Fibroblast of skin of right quadriceps (primary cell): Measurements from ENCODE around the gene ZNRF3.
"Not testable (repeated sequence)": the region's sequence is repeated elsewhere in the genome, so short reads cannot be mapped to it uniquely, and the experiment has no call there.

Experiments used
- DNase-seq: peaks from one replicate; pipeline ENCODE4 v3.0.0-alpha.2; 2013

Gene ZNRF3

DNA sequence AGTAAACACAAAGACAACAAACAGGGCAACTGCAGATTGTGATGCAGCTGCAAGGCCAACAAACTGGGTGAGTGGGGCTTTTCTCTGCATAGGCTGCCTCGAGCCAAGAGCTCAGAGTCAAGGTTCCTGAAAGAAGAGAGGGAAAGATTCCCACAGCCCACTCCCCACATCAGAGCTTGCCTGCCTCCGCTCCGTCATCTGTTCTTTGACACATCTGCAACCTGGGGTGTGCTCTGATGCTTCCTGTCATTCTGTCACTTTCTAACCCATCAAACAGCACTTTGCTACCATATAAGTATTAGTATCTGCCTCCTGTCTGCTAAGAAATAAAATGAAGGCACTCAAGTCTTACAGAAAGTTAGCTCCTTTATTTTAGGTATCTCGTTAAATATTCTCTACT lies 131.4 kb downstream of the ZNRF3 start:
- DNase-seq, result no peak

DNA sequence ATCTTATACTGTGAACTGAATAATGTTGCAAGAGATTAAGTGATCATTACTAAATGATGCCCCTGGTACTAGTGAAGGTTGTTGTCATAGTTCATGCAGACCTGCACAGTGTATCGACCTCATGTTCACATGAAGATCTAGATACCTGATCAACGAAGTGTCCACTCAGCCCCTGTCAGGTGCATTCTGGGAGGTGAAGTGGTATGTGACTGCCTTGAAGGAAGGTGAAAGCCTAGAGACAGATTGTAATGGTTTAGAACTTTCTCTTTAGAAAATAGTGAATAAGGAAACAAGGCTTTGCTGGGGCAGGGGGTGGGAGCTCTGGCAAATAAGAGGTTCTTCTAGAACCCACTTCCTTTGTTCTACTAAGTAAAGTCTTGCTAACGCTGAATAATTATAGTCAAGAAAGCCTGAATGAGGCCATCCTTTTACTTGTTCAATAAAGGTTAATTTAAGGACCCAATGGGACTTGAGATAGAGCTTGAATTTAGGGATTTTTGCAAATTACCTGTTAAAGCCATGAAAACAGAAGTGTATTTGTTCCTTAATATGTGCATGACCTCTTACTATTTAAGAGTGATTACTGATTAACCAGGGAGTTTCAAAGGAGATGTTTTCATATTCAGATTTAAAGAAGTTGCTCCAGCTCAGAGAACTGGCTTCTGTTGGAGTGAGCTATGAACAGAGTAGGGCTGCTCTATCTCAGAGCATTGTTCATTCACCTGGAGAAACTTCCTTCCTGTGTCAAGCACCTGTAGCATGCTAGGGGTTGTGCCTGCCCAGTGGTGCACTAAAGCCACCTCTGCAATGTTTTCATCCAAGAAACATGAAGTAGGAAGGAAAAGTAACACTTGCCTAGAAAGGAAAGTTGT lies 132.9 kb downstream of the ZNRF3 start:
- no peak for DNase-seq

DNA sequence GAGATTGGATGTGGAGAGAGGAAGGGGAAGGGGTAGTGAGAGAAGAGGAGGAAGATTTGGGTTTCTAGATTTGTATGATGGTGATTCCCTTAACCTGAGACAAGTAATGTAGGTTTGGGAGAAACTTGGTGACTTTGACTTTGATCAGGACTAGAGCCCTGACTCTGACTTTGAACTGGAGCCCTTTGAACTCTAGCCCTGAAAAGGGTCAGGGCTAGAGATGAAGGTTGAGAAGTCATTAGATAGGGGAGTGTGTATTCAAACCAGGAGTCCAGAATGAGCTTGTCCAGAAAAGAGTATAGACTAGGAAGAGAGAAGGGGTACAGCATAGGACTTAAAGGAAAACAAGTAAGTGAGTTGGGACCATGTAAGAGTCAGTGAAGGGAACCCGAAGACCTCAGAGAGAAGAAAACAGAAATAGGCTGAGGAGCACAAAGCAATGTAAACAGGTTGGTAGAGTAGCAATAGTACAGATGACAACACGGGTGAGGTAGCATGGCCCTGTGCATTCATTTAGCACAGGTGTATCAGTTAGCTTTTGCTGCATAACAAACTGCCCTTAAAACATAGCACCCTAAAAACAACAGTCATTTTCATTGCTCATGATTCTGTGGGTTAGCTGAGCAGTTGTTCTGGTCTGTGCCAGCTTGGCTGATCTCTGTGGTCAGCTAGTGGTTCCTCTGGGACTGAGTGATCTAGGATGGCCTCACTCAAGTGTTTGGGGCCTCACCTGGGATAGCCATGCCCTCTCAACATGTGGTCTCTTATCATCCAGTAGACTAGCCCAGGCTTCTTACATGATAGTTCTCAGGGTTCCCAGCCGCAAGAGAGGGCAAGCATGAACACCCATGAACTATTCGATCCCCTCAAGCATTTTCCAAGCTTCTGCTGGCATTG lies 135.2 kb downstream of the ZNRF3 start:
- no peak for DNase-seq

DNA sequence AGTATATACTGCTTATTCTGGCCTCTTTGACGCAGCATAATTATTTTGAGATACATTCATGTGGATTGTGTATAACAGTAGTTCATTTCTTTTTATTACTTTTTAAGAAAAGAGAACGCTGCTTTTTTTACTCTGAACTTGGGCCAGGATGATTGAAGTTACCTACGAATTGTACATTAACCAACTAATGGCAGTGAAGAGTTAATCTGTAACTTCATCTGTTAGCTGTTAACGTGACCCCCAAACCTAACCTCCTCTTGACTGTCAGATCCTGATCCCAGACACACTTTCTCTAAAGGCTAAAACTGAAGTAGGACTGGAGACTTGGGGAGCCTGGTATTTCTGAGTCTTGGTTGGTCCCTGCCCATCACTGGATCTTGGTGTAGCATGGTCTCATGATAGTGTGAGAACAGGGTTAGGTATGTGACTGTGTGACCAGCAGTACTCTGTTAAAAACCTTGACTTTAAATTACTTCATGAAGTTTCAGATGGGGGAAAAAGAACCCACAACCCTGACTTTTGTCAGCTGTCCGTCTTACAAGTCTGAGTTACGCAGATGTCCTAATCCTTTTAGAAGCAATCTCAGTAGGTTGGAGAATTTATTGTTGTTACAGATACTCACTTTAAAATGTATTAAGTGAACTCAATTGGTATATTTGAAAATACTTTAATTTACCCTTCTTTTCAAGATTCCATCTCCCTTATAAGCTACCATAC lies 138.9 kb downstream of the ZNRF3 start:
- DNase-seq, result no peak

DNA sequence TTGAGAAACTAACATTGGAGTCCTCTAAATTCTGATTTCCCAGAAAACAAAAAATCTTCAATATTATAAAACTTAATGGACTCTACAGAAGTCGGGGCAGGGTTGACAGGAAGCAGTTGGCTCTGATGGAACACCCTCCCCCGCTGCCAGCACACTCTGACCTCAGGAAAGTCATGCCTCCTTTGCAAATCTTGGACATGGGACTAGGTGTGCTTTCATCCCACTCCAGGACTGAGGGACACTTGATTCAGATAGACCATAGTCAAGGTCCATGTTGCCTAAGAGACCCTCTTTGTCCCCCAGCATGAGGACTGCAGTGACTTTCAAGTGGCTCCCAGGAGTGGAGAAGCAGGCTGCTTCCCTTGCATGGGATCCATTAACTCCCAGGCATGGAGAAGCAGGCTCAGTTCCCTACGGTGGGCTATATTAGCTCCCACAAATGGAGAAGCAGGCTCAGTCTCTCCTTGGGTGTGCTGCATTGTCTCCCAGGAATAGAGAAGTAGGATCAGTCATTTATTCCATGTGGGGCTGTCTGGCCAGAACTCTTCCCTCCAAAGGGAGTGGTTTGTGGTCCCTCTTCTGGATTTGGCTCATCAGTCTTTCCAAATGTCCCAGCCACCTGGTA lies 139.9 kb downstream of the ZNRF3 start:
- DNase-seq, result no peak

DNA sequence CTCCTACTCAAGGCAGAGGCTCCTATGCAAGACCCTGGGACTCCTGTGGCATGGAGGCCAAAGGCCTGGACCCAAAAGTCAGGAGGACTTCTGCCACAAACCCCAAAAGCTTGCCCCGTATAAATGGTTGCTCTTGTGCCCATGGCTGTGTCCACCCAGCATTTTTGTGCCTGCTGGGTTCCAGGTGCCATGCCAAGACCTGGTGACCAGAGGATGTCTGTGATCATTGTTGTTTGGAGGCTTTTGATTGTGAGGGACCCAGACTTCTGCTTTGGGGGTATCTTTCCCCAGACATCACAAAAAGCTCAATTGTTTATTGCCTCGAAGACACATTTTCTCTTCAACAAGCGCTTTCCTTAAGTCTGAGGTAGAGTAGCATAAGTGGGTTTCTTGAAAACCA lies 143.2 kb downstream of the ZNRF3 start:
- no peak for DNase-seq

DNA sequence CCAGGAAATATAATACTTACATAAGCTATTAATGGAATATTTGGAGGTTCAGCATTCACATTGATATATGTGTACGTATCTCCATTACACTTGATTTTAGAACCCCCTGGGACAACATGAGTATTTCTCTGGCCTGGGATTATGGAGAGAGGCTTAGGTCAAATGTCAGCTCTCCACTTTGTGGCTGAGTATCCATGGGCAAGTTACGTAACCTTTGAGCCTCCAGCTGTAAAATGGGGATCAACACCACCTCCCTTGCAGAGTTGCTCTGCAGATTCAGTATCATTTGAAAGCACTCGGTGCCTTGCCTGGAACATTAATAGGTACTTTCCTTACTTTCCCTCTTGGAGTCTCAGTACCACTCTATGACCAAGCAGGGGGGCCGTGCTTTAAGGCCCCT lies 145.1 kb downstream of the ZNRF3 start:
- no peak for DNase-seq

DNA sequence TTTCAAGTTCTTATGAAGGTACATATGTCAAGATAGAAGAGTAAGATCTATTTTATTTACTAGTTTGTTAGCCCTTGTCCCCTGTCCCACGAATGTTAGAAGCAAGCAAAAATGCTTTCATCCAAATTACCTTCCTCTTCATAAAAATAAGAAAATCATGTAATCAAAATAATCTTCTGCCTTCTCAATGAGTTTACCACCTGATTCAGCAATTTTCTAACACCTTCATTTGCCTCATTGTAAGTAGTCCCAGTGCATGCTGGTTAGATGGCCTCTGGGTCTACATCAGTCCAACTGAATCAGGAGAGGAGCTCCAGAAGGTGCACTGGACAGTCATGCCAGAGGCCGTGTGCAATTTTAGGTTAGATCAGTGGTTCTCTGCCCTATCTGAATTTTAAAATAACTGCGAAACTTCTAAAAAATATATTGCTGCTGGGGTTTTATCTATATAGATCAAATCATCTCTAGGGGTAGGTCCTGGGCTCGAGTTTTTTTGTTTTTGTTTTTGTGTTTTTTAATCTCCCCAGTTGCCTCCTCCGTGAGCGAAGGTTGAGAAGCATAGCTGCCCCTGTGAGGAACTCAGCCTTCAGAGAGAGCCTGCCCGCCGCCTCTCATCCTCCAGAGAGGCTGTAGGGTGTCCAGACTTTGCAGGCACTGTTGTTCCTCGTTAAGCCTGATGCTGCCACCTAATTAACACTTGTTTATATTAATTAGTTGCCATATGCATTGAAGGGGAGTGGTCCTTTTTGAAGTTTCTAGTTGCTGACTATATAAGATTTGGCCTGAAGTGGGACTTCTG lies 146.0 kb downstream of the ZNRF3 start:
- DNase-seq, result no peak

DNA sequence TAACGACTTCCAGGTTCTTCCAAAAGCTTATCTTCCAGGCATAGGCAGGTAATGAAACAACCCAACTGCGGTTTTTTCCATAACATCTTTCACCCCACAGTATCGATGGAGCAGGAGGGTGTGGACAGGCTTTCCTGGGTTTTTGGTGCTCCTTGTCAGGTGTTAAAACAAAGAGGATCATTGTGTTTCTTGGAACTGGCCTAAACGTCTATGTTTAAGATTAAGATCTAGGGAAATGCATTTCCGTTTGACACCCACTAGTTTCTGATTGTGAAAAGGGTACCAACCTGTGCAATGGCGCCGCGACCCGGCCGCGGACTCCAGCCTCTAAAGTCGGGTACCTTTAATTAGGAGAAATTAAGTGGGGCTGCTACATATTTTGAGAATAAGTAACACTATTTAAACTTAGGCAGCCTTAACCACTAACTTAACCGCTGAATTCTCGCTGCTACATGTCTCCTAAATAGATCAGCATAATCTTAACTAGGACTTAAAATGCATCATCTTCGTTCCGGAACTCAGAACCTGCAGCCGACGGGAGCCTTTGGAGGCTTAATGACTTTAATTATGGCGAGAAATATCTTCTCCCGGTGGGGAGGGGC lies 146.7 kb downstream of the ZNRF3 start:
- DNase-seq, result peak; percentile 47

DNA sequence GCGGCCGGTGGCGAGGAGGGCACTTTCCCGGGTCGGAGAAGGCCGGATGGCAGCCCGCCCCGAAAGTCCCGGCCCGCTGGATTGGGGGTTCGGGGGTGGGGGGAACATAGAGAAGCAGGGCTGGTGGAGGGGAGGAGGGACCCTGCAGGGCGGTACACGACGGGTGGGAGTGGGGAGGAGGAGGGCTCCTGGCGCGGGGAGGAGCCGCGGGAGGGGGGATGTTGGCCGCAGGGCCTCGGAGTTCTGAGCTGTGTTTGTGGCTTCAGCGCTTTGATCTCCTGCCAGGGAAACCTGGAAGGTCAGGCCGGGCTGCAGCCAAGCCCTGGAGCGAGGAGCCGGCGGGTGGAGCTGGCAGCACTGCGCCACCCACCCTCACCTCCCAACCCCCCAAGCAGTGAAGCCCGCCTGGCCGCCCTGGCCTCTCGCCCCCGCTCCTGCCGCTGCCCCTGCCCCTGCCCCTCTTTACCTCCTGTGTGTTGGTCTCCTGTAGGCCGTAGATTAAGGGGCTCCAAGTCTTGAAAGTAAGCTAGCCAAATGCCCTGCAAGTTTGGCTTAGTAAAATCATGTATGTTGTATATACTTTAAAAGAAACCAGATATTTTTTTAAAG lies 147.3 kb downstream of the ZNRF3 start:
- DNase-seq, result peak; percentile 72

DNA sequence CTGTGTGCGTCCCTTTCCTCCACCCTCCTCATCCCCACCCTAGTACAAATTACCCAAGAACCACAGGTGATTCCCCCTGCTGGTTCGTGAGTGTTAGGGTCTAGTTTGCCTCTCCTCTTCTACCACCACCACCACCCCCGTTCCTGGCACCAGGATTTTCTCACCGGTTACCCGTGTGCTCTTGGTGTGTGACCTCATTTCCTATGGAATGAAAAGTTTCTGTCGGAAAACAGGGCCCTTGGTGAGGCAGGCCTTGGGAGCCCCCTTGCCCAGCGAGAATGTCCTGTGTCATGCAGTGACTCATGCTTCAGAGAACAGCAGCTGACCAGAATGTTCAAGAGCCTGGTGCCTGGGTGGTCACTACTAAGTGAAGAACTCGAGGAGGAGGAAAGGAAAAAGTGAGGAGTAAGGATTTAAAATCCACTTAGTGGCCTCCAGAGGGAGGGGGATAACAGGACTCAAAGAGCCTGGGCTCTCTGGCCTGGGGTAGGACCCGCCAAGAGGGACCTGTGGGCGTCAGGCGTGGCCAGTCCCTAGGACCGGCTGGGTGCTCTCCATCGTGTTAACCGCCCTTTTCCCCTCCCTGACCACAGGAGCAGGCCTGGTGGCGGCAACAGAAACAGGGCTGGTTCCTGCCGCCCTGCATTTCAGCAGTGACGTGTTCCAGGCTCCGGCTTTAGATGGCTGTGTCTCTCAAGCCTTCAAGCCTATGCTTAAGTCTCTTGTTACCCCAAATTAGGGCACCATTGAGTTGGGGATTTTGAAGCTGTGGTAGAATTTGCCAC lies 148.0 kb downstream of the ZNRF3 start:
- peak; percentile 94 for DNase-seq

DNA sequence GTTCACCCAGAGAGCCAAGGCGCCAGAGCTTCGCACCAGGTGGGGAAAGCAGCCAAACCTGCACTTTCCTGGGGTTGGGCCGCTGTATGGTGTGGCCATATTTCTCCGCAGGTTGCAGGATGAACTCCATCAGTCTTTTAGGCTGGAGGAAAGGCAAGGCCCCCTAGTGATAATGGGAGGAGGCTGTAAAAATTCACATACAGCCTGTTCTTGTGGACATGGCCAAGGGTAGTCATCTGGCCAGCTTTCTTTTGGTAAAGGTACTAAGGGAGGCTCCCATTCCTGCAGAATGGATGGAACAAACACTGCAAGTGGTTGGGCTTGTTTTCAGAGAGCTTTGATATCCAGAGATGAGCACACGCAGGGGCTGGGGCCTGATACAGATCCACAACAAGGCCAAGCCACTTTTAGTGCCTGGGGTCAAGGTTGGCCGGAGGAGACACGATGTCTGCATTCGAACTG lies 148.7 kb downstream of the ZNRF3 start:
- DNase-seq, result no peak

DNA sequence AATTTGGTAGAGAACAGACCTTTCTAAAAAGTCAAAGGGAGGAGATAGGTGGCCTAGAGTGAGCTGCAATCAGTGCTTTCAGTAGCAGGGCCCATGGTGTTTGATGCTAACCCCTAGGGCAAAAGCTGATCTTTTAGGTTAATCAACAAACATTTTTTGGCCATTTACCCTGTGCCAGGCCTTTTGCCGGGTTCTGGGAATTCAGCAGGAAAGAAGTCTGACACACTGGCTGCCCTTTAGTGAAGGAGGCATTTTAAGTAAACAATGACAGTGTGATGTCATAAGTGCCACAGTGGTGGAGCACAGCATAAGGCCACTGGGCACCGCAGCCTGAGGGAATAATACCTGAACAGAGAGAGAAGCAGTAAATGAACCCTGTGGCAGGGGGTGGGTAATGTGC lies 149.2 kb downstream of the ZNRF3 start:
- DNase-seq, result no peak

DNA sequence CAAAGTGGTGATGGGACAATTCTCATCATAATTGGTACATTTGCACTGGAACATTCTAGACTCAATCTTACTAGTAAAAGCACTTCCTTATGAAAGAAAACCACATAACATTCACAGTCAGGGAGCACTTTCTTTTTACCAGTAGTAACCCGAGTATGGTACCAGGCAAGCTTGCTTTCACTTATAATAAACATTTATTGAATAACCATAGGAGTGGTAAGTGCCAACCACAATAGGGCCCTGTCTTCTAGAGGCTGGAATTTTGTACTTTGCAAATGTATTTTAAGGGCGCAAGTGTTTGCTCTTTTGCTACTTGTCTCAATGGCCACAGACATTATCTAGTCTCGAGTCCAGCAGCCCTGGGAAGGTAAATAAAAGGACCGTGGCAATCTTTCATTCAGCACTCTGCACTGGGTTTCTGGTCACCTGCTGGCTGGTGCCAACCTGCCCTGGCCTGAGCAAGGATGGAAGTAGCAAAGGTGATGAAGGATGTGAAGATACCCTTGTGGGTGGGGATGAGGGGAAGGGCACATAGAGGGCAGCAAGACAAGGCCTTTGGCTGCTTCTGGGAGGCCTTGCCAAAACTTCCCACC lies 154.1 kb downstream of the ZNRF3 start:
- DNase-seq, result no peak

DNA sequence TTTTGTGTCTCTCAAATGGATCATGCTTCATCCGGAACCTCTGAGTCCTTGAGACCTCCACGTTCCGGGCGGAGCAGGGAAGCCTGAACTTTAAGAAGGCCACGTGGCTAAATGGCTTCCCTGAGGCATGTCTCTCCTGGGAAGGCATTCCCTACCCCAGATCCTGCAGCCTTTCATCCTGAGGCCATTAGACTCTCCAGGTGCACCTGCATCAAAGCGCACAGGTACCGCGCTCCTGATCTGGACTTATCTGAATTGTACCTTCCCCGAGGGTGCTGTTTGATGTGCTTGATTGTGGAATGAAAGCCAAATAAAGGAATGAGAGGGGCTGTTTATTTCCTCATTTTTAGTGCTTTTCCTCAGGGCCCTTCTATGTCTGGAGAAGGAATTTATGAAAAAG lies 155.8 kb downstream of the ZNRF3 start:
- DNase-seq, result no peak

DNA sequence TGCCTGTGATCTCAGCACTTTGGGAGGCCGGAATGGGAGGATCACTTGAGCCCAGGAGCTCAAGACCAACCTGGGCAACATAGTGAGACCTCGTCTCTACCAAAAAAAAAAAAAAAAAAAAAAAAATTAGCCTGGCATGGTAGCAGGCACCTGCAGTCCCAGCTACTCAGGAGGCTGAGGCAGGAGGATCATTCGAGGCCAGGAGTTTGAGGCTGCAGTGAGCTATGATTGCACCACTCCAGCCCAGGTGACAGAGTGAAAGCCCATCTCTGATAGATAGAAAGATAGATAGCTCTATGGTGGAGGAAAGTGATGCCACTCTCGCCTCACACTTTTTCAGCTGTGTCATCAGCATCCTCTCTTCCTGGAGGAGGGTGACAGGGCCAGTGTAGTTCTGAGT lies 156.3 kb downstream of the ZNRF3 start:
- DNase-seq, result not testable (repeated sequence)

DNA sequence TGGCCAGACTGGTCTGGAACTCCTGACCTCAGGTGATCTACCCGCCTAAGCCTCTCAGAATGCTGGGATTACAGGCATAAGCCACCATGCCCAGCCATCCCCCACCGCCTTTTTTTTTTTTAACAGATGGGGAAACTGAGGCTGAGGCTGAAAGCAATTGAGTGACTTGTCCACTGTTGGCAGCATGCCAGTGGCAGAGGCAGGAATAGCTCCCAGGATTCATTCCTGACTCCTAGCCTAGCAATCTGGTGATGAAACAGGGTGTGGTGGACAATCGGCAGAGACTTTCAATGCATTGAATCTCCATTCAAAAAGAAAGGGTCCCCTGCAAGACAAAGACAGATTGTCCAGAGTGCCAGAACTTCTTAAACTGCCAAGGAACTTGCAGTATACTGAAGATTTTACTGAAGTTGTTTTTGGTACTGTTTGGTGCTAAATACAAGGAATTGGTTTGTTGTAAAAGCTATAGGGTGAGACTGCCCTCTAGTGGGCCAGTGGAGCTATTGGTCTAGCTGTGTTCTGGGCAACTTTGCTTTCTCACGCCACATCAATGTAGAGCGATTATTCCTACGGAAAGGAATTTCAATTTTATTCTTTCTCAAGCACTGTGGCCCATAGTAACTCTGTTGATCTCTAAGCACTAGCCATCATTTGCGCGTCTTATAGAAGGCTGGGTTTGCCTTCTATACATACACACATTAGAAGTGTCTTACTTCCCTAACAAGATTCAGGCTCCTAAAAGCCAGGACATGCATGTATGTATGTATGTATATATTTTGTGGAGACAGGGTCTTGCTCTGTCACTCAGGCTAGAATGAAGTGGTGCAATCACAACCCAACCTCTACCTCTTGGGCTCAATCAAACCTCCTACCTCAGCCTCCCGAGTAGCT lies 157.3 kb downstream of the ZNRF3 start:
- peak; percentile 86 for DNase-seq

DNA sequence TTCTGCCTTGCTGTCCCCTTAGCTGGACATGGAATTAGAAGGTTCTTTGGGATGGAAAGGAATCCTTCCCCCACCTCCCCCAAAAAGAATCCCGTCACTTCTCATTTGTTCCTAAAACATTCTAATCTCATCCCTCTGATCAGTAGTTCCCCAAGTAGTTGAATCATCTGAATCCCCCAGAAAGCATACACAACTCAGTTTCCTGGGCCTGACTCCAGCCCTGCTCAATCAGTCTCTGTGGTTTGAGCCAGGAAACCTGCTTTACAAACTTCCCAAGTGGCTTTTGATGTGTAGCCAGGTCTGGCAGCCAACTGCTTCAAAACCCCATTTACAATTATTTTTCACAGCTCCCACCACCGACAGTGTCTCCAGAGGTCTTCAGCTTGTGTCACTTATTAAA lies 158.0 kb downstream of the ZNRF3 start:
- peak; percentile 71 for DNase-seq
